Retinal pigment epithelial cell (primary cell): ENCODE data around the gene SPATA32.

ENCODE experiments used
- DNase-seq: peaks from one replicate; pipeline ENCODE4 v3.0.0-alpha.2; 2010; ENCODE audit warnings: low read depth
- H3K4me3 ChIP-seq: 2 replicates; pipeline ENCODE4 v1.5.1; 2011; ENCODE audit warnings: mild to moderate bottlenecking, low read length, control low read depth, moderate library complexity
- TF ChIP-seq, protein P1 (sequence below): conservative IDR thresholded peaks from 2 replicates; pipeline ENCODE4 v1.5.1; 2011; ENCODE audit warnings: low read depth, low read length, control low read depth, inconsistent platforms

Gene SPATA32

DNA sequence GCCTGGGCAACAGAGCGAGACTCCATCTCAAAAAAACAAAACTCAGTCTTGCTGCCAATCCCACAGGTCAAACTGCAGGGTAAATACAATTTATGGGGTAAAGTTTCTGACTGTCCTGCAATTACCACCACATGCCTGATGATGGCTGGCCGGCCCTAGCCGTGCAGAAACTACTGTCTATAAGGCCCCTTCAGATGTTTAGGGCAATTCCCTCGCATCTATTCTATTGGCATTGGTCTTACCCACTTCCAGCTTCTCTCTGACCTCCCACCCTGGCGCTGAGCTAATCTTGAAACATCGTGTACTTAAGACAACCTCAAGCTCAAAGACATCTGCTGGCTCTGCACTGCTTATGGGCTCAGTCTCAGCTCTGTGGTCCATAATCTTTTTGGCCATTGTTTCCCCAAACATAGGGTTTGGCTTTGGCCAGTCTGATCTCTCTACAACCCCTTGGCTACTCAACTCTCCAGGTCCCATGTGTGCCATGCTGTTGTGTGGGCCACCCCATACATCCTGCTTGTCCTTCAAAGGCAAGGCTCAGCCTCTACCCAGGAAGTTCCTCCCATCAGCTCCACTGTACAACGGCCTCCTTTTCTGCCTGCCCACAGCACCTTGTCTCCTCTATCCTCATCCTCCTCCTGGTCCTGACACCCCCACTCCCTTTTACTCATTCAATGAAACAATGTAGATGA is 38.3 kb upstream of the SPATA32 start:
- H3K4me3 ChIP-seq = no peak overlapping the region
- TF ChIP-seq, protein P1, sequence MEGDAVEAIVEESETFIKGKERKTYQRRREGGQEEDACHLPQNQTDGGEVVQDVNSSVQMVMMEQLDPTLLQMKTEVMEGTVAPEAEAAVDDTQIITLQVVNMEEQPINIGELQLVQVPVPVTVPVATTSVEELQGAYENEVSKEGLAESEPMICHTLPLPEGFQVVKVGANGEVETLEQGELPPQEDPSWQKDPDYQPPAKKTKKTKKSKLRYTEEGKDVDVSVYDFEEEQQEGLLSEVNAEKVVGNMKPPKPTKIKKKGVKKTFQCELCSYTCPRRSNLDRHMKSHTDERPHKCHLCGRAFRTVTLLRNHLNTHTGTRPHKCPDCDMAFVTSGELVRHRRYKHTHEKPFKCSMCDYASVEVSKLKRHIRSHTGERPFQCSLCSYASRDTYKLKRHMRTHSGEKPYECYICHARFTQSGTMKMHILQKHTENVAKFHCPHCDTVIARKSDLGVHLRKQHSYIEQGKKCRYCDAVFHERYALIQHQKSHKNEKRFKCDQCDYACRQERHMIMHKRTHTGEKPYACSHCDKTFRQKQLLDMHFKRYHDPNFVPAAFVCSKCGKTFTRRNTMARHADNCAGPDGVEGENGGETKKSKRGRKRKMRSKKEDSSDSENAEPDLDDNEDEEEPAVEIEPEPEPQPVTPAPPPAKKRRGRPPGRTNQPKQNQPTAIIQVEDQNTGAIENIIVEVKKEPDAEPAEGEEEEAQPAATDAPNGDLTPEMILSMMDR = no peak
- DNase-seq = no peak

DNA sequence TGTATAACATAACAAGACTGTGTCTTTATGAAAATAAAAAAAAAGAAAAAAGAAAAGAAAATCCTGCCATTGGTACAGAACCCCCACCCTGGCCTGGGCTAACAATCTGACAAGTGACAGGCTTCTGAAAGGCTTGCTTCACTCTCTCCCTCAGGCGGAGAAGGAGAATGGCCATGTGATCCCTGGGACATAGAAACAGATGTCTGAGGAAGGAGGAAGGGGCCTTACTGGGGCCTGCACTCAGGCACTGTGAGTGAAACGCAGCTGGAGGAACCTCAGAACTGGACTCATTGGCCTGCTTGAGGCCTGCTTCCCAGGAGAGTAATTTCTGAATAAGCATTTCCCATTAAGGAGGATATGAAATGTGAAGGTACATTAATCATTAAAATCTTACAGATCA is 37.5 kb upstream of the SPATA32 start:
- no peak for DNase-seq
- no peak overlapping the region for H3K4me3 ChIP-seq
- TF ChIP-seq, protein P1 = no peak

DNA sequence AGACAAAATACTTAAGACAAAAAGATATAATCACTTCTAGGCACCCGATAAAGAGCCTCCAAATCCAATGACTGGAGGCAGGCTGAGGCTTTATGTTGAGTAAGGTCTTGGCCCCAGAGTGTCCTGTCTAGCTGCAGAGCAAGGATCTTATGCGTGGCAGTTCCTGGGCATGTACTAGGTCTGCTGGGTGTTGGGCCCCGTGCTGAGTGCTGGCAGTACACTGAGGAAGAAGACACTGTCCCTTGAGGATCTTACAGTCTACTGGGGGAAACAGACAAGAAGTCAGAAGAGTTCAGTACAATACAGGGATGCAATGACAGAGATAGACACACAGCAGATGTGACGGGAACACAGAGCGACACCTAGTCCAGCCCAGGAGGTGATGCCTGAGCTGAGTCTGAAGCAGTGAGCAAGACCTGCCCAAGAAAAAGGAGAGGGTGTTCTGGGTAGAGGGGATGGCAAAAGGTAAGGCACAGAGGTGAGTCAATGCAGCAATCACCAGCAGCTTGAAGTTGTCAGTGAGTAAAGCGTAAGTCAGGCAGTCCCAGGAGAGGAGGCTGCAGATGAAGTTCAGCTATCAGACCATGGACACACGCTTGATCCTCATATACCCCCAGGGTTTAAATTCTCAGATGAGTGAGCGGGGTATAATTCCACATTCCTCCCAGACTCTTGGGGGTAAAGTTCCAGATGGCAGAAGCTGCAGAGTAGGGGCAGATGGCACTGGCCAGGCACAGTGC is 36.8 kb upstream of the SPATA32 start:
- no peak overlapping the region for H3K4me3 ChIP-seq
- DNase-seq = no peak
- TF ChIP-seq, protein P1 = no peak

DNA sequence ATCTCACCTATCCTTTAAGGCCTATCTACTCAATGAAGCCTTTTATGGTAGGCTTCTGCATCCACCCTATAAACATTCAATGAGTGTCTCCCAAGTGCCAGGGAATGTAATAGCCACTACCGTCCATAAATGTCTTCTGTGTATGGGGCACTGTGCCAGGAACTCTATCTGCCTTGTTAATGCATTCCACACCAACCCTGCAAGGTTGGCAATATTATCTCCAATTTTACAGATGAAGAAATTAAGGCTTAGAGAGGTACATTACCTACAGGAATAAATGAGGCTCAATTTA is 34.9 kb upstream of the SPATA32 start:
- TF ChIP-seq, protein P1 = no peak
- DNase-seq = no peak
- H3K4me3 ChIP-seq = no peak overlapping the region

DNA sequence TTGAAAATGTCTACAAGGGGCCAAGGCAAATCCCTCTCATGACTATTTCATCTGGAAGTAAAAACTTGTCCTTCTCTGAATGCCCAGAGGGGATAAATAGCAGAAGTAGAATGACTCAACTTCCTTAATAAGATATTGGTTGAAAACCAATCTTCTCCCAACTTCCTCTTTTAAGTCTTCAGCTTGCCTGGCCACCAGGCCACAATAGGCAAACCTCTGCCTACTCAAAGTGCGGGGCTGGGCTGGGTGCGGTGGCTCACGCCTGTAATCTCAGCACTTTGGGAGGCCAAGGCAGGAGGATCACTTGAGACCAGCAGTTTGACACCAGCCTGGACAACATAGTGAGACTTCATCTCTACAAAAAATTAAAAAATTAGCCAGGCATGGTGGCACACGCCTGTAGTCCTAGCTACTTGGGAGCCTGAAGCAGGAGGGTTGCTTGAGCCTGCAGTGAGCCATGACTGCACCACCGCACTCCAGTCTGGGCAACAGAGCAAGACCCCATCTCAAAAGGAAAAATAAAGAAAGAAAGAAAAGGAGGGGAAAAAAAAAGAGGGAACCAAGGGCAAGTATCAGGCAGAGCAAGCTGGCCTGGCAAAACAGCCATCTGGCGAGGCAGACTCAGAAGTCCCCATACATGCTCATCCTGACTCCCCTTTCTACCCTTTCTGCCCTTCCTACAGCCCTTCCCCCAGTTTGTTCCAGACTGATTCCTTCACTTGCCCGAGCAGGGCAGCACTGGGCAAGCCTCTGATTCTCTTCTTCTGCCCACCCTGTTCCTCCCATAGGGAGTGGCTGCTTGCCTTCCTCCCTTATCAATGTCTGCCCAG is 34.3 kb upstream of the SPATA32 start:
- H3K4me3 ChIP-seq = no peak overlapping the region
- no peak for DNase-seq
- TF ChIP-seq, protein P1 = no peak

DNA sequence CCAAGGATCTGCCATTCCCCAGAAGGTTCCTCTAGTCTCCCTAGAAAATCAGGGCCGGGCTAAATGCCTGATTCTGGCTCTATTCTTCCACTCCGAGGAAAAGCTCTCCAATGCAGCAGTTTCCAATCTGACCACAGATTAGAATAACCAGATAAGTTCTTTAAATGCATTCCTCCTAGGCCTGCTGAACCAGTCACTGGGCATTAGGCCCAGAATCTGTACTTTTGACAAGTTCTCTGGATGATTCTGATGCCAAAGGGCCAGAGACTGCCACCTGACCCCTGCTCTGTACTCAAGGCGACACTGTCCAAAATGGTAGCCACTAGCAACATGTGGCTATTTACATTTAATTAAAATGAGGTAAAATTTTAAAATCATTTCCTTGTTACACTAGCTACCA is 32.6 kb upstream of the SPATA32 start:
- TF ChIP-seq, protein P1 = no peak
- no peak overlapping the region for H3K4me3 ChIP-seq
- peak; percentile 91 for DNase-seq
